ENCODE data around the gene SCIMP. TPM values are rescaled to one million over a fixed set of nuclear protein-coding genes. Genes with fewer than 3 reads are reported as not detected.
"Not testable (repeated sequence)": the region's sequence is repeated elsewhere in the genome, so short reads cannot be mapped to it uniquely, and the experiment has no call there.

Gene SCIMP
- total RNA-seq, 6 experiments from 2014 or later = 1.0 to 9.9 (median 3.2) TPM

DNA sequence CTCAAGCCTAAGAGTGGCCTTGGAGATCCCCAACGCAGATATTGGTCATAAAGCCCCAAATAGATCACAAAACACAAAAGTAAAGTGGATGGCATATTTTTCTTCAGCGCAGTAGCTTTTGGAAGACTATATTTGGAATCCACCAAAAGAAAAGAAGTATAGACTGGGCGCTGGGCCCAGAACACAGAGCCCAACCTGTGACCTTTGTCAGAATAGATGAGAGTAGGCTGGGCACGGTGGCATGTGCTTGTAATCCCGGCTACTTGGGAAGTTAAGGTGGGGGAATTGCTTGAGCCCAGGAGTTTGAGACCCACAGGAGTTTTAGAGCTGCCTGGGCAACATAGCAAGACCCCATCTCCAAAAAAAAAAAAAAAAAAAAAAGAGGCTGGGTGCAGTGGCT, 14.6 kb downstream of the SCIMP start:
- intact Hi-C loops (cut with DNase I) = no loop called here
- WGBS (ENCODE audit: insufficient coverage, low coverage, low lambda C conversion rate, missing lambda C conversion rate) = 61% methylated on average over 5 of the region's 5 CpGs
- Histone ChIP-seq H3K4me1 (peaks cover 0 to 23% (median 12%) of the 10 kb centered on the region in 4 donors), H3K9me3 (no peaks in the 10 kb centered on the region), H3K27me3 (no peaks in the 10 kb centered on the region), H3K4me3 (no peak overlapping the region), H3K27ac (peak overlapping the region in 2 of 3 donors; percentile 23 to 56), H3K36me3 (peaks cover 0 to 5% (median 0%) of the 10 kb centered on the region in 4 donors)
- peak; percentile 75 to 86 (median 82) for ATAC-seq
- no peak for TF ChIP-seq POLR2A (IDR thresholded peaks at IDR 0.05)
- TF ChIP-seq, protein P1, sequence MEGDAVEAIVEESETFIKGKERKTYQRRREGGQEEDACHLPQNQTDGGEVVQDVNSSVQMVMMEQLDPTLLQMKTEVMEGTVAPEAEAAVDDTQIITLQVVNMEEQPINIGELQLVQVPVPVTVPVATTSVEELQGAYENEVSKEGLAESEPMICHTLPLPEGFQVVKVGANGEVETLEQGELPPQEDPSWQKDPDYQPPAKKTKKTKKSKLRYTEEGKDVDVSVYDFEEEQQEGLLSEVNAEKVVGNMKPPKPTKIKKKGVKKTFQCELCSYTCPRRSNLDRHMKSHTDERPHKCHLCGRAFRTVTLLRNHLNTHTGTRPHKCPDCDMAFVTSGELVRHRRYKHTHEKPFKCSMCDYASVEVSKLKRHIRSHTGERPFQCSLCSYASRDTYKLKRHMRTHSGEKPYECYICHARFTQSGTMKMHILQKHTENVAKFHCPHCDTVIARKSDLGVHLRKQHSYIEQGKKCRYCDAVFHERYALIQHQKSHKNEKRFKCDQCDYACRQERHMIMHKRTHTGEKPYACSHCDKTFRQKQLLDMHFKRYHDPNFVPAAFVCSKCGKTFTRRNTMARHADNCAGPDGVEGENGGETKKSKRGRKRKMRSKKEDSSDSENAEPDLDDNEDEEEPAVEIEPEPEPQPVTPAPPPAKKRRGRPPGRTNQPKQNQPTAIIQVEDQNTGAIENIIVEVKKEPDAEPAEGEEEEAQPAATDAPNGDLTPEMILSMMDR (IDR thresholded peaks at IDR 0.05) = no peak
- peak in 2 of 3 donors; percentile 52 to 64 for DNase-seq

DNA sequence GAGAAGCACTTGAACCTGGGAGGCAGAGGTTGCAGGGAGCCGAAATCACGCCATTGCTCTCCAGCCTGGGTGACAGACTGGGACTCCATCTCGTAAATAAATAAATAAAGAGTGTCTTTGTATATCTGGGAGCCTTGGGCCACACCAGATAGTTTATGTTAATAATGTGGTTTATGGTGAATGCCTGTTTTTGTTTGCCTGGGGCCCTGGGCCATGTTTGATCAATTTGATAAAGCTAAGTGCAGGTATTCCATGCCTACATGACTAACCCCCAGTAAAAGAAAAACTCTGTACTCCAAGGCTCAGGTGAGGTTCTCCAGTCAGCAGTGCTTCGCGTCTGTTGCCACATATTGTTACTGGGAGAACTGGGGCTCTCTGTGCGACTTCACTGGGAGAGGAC, 15.1 kb downstream of the SCIMP start:
- intact Hi-C loops (cut with DNase I) = no loop called here
- WGBS (ENCODE audit: insufficient coverage, low coverage, low lambda C conversion rate, missing lambda C conversion rate) = 72% methylated on average over 3 of the region's 6 CpGs
- Histone ChIP-seq H3K27ac (peak overlapping the region in 1 of 3 donors; percentile 56), H3K4me3 (no peak overlapping the region), H3K36me3 (peaks cover 0 to 7% (median 0%) of the 10 kb centered on the region in 4 donors), H3K27me3 (no peaks in the 10 kb centered on the region), H3K4me1 (peaks cover 0 to 23% (median 12%) of the 10 kb centered on the region in 4 donors), H3K9me3 (no peaks in the 10 kb centered on the region)
- DNase-seq (peak in 1 of 3 donors; percentile 8), ATAC-seq (no peak)
- no peak for TF ChIP-seq POLR2A (IDR thresholded peaks at IDR 0.05)
- TF ChIP-seq, protein P1 (IDR thresholded peaks at IDR 0.05) = no peak

DNA sequence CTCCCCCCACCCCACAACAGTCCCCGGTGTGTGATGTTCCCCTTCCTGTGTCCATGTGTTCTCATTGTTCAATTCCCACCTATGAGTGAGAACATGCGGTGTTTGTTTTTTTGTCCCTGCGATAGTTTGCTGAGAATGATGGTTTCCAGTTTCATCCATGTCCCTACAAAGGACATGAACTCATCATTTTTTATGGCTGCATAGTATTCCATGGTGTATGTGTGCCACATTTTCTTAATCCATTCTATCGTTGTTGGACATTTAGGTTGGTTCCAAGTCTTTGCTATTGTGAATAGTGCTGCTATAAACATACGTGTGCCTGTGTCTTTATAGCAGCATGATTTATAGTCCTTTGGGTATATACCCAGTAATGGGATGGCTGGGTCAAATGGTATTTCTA, 17.1 kb downstream of the SCIMP start:
- H3K27me3 ChIP-seq; ATAC-seq; H3K27ac ChIP-seq; DNase-seq; H3K36me3 ChIP-seq; H3K9me3 ChIP-seq; H3K4me3 ChIP-seq; intact Hi-C loops (cut with DNase I): not testable (repeated sequence)
- peaks cover 0 to 23% (median 12%) of the 10 kb centered on the region in 4 donors for H3K4me1 ChIP-seq
- WGBS (ENCODE audit: insufficient coverage, low coverage, low lambda C conversion rate, missing lambda C conversion rate) = 84% methylated on average over 3 of the region's 5 CpGs

DNA sequence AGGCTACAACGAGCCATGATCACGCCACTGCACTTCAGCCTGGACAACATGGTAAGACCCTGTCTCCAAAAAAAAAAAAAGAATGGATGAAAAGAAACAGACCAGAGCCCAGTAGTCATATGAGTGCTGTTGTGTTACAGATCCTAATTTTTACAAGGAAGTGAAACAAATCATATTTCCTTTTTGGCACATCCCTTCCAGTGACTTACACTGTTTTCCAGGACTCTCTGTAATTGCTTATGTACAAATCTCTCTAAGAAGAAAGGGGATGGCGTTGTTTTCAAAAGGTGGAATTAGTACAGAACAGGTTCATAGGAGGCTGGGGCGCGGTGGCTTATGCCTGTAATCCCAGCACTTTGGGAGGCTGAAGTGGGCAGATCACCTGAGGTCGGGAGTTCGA, 23.2 kb downstream of the SCIMP start:
- TF ChIP-seq, protein P1 (IDR thresholded peaks at IDR 0.05) = no peak
- no peak for TF ChIP-seq POLR2A (IDR thresholded peaks at IDR 0.05)
- DNase-seq = no peak
- no peaks in the 10 kb centered on the region for H3K9me3 ChIP-seq
- H3K27ac ChIP-seq = peak overlapping the region in 1 of 3 donors; percentile 23
- peak; percentile 17 to 64 (median 62) for ATAC-seq
- WGBS (ENCODE audit: insufficient coverage, low coverage, low lambda C conversion rate, missing lambda C conversion rate) = 82% methylated on average over 5 of the region's 7 CpGs
- peaks cover 0 to 4% (median 1%) of the 10 kb centered on the region in 4 donors for H3K36me3 ChIP-seq
- no peak overlapping the region for H3K4me3 ChIP-seq
- H3K27me3 ChIP-seq = no peaks in the 10 kb centered on the region
- H3K4me1 ChIP-seq = no peaks in the 10 kb centered on the region
- intact Hi-C loops (cut with DNase I) = no loop called here

DNA sequence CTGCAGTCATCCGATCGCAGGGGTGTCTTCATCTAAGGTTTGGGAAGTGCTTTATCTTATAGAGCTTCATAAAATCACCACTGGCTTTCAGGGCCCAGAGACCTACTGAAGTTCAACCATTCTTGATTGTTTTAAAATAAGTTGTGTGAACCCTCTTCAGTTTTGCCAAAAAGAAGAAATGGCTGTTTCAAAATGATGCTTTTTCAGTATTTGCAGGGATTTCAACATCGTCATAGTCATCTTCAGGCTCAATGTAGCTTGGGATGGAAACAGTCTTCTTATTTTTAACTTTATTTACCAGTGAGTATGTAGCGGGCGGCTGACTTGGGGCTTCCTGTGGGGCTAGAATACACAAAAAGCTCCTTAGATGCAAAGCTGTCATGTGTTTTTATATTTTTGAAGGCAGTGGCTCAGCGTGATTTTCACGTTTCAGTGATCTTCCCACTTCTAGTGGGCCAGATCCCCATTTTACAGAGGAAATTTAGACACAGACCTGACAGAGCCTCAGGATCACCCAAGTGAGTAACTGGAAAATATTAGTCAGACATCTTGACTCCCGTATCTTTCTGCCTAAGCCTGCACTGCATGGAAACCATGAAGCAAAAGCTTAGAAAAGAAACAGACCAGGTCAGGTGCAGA, 23.9 kb downstream of the SCIMP start:
- Histone ChIP-seq H3K4me1 (no peaks in the 10 kb centered on the region), H3K36me3 (peaks cover 0 to 4% (median 1%) of the 10 kb centered on the region in 4 donors), H3K4me3 (no peak overlapping the region), H3K27me3 (no peaks in the 10 kb centered on the region), H3K27ac (peak overlapping the region in 1 of 3 donors; percentile 23), H3K9me3 (no peaks in the 10 kb centered on the region)
- intact Hi-C loops (cut with DNase I) = no loop called here
- WGBS (ENCODE audit: insufficient coverage, low coverage, low lambda C conversion rate, missing lambda C conversion rate) = 80% methylated on average over 5 of the region's 8 CpGs
- no peak for TF ChIP-seq POLR2A (IDR thresholded peaks at IDR 0.05)
- TF ChIP-seq, protein P1 (IDR thresholded peaks at IDR 0.05) = no peak
- ATAC-seq = peak in 2 of 4 donors; percentile 19 to 21
- DNase-seq = peak in 1 of 3 donors; percentile 13

Data from right lobe of liver (tissue), 6 donors.